CD14-positive monocyte (primary cell): ENCODE results near the gene NEU1. TPM values are rescaled to one million over a fixed set of nuclear protein-coding genes. Genes with fewer than 3 reads are reported as not detected.
A peak's percentile ranks its signal among the peaks of the same experiment; 100 is the strongest.
"Not testable (repeated sequence)": the region's sequence is repeated elsewhere in the genome, so short reads cannot be mapped to it uniquely, and the experiment has no call there.

ENCODE experiments used
- DNase-seq, 3 donors: peaks; one replicate each; pipeline ENCODE4 v3.0.0-alpha.2; 2011 to 2022
- H2AFZ ChIP-seq: 2 replicates; pipeline ENCODE4 v1.6.0; 2012; ENCODE audit warnings: mild to moderate bottlenecking, low read depth, low read length, inconsistent platforms; ENCODE audit not compliant: insufficient read depth, poor library complexity, severe bottlenecking
- H3K27ac ChIP-seq, 2 donors: 1 replicate in 1 of 2; 2 replicates in 1 of 2; pipeline ENCODE4 v1.5.1; 2012 to 2013; ENCODE audit warnings: low read length in 2 of 2, control low read depth in 1 of 2, inconsistent platforms in 1 of 2, low read depth in 1 of 2, mild to moderate bottlenecking in 1 of 2
- H3K27me3 ChIP-seq, 2 donors: one replicate each; pipeline versions ENCODE4 v1.6.0 to v1.6.1; 2011 to 2013; ENCODE audit warnings: low read length in 2 of 2; ENCODE audit not compliant: control insufficient read depth in 2 of 2, insufficient read depth in 2 of 2
- H3K36me3 ChIP-seq, 2 donors: replicated peaks in 1 of 2; 1 replicate in 1 of 2; 2 replicates in 1 of 2; pipeline versions ENCODE4 v1.5.1 to v1.6.1; 2012 to 2013; ENCODE audit warnings: low read length in 2 of 2, control low read depth in 1 of 2, inconsistent platforms in 1 of 2, mild to moderate bottlenecking in 1 of 2; ENCODE audit not compliant: insufficient read depth in 2 of 2, control insufficient read depth in 1 of 2
- H3K4me1 ChIP-seq, 2 donors: 1 replicate in 1 of 2; 2 replicates in 1 of 2; pipeline versions ENCODE4 v1.5.1 to v1.6.1; 2012 to 2013; ENCODE audit warnings: low read length in 2 of 2, control low read depth in 1 of 2, inconsistent platforms in 1 of 2, mild to moderate bottlenecking in 1 of 2, moderate library complexity in 1 of 2; ENCODE audit not compliant: insufficient read depth in 2 of 2, control insufficient read depth in 1 of 2
- H3K4me2 ChIP-seq: replicated peaks from 2 replicates; pipeline ENCODE3; 2012; ENCODE audit warnings: low read length, moderate library complexity, mild to moderate bottlenecking; ENCODE audit not compliant: poor library complexity, severe bottlenecking; ENCODE audit errors: extremely low read depth
- H3K4me3 ChIP-seq, 3 experiments: fragments of 200-600 bp in 1 of 3; sonication (generic) in 1 of 3; replicated peaks in 1 of 3; 1 replicate in 2 of 3; 2 replicates in 1 of 3; pipeline ENCODE4 v1.5.1; 2011 to 2013; ENCODE audit warnings: low read length in 3 of 3, mild to moderate bottlenecking in 3 of 3, control low read depth in 2 of 3, low read depth in 2 of 3, inconsistent platforms in 1 of 3, moderate library complexity in 1 of 3
- H3K79me2 ChIP-seq: 2 replicates; pipeline ENCODE4 v1.6.0; 2012; ENCODE audit warnings: mild to moderate bottlenecking, control low read depth, inconsistent platforms, low read length, moderate library complexity; ENCODE audit not compliant: insufficient read depth
- H3K9ac ChIP-seq: 2 replicates; pipeline ENCODE4 v1.6.0; 2017; ENCODE audit warnings: low read length, mild to moderate bottlenecking; ENCODE audit not compliant: insufficient read depth, poor library complexity, severe bottlenecking
- H3K9me3 ChIP-seq, 2 donors: replicated peaks in 1 of 2; 1 replicate in 1 of 2; 2 replicates in 1 of 2; pipeline versions ENCODE4 v1.5.1 to v1.6.1; 2012 to 2013; ENCODE audit warnings: low read length in 2 of 2, control low read depth in 1 of 2; ENCODE audit not compliant: control insufficient read depth in 1 of 2, insufficient read depth in 1 of 2
- H4K20me1 ChIP-seq: 2 replicates; pipeline ENCODE4 v1.6.0; 2012; ENCODE audit warnings: mild to moderate bottlenecking, low read length, control low read depth, moderate library complexity; ENCODE audit not compliant: insufficient read depth
- H3K27ac Mint-ChIP-seq, 7 donors: one replicate each; pipeline ENCODE4 v1.8.0; 2020; ENCODE audit warnings: mild to moderate bottlenecking in 7 of 7, mixed read lengths in 7 of 7, moderate library complexity in 6 of 7, inconsistent platforms in 2 of 7
- H3K27me3 Mint-ChIP-seq, 3 donors: one replicate each; pipeline ENCODE4 v1.8.0; 2021 to 2022; ENCODE audit warnings: low read depth in 3 of 3, mild to moderate bottlenecking in 3 of 3, mixed read lengths in 3 of 3, moderate library complexity in 3 of 3, inconsistent platforms in 1 of 3
- H3K36me3 Mint-ChIP-seq, 2 donors: one replicate each; pipeline ENCODE4 v1.8.0; 2020; ENCODE audit warnings: mixed read lengths in 2 of 2, inconsistent platforms in 1 of 2, mild to moderate bottlenecking in 1 of 2
- H3K4me1 Mint-ChIP-seq: one replicate; pipeline ENCODE4 v1.8.0; 2020; ENCODE audit warnings: mild to moderate bottlenecking, mixed read lengths
- H3K4me3 Mint-ChIP-seq, 2 donors: one replicate each; pipeline ENCODE4 v1.8.0; 2020; ENCODE audit warnings: mild to moderate bottlenecking in 2 of 2, mixed read lengths in 2 of 2, moderate library complexity in 1 of 2
- H3K9me3 Mint-ChIP-seq, 7 donors: one replicate each; pipeline ENCODE4 v1.8.0; 2020 to 2022; ENCODE audit warnings: mixed read lengths in 7 of 7, mild to moderate bottlenecking in 6 of 7, moderate library complexity in 6 of 7, inconsistent platforms in 2 of 7
- WGBS: methylation state at CpG from one replicate; pipeline ENCODE4 v1.1.5; 2013; ENCODE audit warnings: missing lambda C conversion rate; ENCODE audit not compliant: insufficient coverage; 5-methylcytosine and 5-hydroxymethylcytosine counted together
- intact Hi-C, 2 donors: fragments of 100-400 bp; cut with micrococcal nuclease; formaldehyde crosslinking; loops; one replicate each; pipeline versions ENCODE4 v1.15.0 to v1.15.1; 2023
- polyA plus RNA-seq, 3 donors: library from polyadenylated mRNA; depleted of rRNA in 1 of 3; unstranded in 2 of 3; stranded (reverse) in 1 of 3; fragments of 300-500 nt in 2 of 3; fragments of >200 nt in 1 of 3; fragmentation: Illumina TruSeq in 2 of 3; gene quantifications; 1 replicate in 2 of 3; 2 replicates in 1 of 3; pipeline ENCODE4 v1.2.3, GENCODE V29; 2012 to 2021
- TF ChIP-seq, protein P1 (sequence below): fragments of 200-600 bp; IDR thresholded peaks from one replicate; pipeline ENCODE4 v1.8.0; 2022; ENCODE audit warnings: antibody characterized with exemption, mild to moderate bottlenecking

The NEU1 gene
- polyA plus RNA-seq, 3 donors, result 70.2 to 89.5 (median 81.8) TPM

DNA sequence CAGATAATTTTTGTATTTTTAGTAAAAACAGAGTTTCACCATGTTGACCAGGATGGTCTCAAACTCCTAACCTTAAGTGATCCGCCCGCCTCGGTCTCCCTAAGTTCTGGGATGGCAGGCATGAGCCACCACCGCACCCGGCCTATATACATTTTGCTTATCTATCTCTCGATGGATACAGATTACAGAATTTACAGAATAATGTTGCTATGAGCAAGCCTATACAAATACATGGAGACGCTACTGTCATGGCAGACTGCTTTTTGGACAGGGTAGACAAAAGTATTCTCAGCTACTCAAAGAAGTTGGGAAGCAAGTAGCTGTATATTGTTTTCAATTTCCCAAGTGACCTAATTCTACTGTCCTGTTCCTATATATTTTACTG lies 49.2 kb downstream of the NEU1 start:
- H3K27ac Mint-ChIP-seq, result peak overlapping the region; percentile 85 to 96 (median 92)
- H3K4me3 Mint-ChIP-seq, result no peak overlapping the region
- intact Hi-C loops, result no loop called here
- TF ChIP-seq, protein P1, sequence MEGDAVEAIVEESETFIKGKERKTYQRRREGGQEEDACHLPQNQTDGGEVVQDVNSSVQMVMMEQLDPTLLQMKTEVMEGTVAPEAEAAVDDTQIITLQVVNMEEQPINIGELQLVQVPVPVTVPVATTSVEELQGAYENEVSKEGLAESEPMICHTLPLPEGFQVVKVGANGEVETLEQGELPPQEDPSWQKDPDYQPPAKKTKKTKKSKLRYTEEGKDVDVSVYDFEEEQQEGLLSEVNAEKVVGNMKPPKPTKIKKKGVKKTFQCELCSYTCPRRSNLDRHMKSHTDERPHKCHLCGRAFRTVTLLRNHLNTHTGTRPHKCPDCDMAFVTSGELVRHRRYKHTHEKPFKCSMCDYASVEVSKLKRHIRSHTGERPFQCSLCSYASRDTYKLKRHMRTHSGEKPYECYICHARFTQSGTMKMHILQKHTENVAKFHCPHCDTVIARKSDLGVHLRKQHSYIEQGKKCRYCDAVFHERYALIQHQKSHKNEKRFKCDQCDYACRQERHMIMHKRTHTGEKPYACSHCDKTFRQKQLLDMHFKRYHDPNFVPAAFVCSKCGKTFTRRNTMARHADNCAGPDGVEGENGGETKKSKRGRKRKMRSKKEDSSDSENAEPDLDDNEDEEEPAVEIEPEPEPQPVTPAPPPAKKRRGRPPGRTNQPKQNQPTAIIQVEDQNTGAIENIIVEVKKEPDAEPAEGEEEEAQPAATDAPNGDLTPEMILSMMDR, result no peak
- no peaks in the 10 kb centered on the region for H3K9me3 Mint-ChIP-seq
- DNase-seq, result no peak
- 93% methylated on average over 3 of the region's 7 CpGs for WGBS
- H3K36me3 Mint-ChIP-seq, result peaks cover 20 to 38% of the 10 kb centered on the region in 2 donors
- peaks cover 0 to 2% (median 0%) of the 10 kb centered on the region in 3 donors for H3K27me3 Mint-ChIP-seq
- Histone ChIP-seq H3K4me2 (peak overlapping the region; percentile 95), H3K4me3 (peak overlapping the region in 1 of 3 experiments; percentile 94), H2AFZ (peak overlapping the region; percentile 53), H3K27me3 (no peaks in the 10 kb centered on the region), H3K79me2 (peaks cover 36% of the 10 kb centered on the region), H4K20me1 (no peaks in the 10 kb centered on the region), H3K4me1 (peaks cover 24 to 36% of the 10 kb centered on the region in 2 donors), H3K36me3 (peaks cover 11 to 23% of the 10 kb centered on the region in 2 donors), H3K9ac (peak overlapping the region; percentile 40), H3K9me3 (no peaks in the 10 kb centered on the region), H3K27ac (peak overlapping the region; percentile 55 to 58)
- H3K4me1 Mint-ChIP-seq, result peaks cover 31% of the 10 kb centered on the region

DNA sequence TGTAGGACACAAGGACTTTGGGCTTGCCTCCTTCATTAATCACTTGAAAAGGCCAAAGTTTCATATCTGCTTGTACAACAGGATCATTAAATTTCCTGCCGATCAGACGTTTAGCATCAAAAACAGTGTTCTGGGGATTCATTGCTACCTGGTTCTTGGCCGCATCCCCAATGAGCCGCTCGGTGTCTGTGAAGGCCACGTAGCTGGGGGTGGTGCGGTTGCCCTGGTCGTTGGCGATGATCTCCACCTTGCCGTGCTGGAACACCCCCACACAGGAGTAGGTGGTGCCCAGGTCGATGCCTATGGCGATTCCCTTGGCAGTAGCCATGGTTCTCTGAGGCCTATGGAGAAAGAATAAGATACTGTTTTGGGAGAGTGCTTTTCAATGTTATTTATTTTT lies 51.0 kb downstream of the NEU1 start:
- H3K27ac Mint-ChIP-seq, result peak overlapping the region in 1 of 7 donors; percentile 68
- no peak overlapping the region for H3K4me2 ChIP-seq
- H3K4me3 Mint-ChIP-seq, result no peak overlapping the region

DNA sequence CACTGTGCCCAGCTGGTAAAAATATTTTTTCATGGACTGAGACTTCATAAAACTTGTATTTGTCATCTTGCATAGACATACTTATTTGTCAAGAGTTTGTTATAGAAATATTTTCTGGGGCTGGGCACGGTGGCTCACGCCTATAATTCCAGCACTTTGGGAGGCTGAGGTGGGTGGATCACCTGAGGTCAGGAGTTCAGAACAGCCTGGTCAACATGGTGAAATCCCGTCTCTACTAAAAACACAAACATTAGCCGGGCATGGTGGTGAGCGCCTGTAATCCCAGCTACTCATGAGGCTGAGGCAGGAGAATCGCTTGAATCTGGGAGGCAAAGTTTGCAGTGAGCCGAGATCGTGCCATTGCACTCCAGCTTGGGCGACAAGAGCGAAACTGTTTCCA lies 54.0 kb downstream of the NEU1 start:
- H3K4me2 ChIP-seq, H3K27me3 ChIP-seq, H3K9me3 Mint-ChIP-seq, H3K9ac ChIP-seq, H3K27me3 Mint-ChIP-seq, H3K9me3 ChIP-seq, H3K27ac Mint-ChIP-seq, H3K27ac ChIP-seq, DNase-seq, H3K4me3 ChIP-seq, H3K4me3 Mint-ChIP-seq, H2AFZ ChIP-seq, intact Hi-C loops, H4K20me1 ChIP-seq: not testable (repeated sequence)
- H3K4me1 ChIP-seq, result peaks cover 25 to 30% of the 10 kb centered on the region in 2 donors
- Mint-ChIP-seq H3K4me1 (peaks cover 24% of the 10 kb centered on the region), H3K36me3 (peaks cover 20 to 37% of the 10 kb centered on the region in 2 donors)
- 100% methylated on average over 2 of the region's 10 CpGs for WGBS
- peaks cover 11 to 23% of the 10 kb centered on the region in 2 donors for H3K36me3 ChIP-seq
- peaks cover 32% of the 10 kb centered on the region for H3K79me2 ChIP-seq

More for the DNA sequence above, 51.0 kb downstream of the NEU1 start:
- H3K27me3 Mint-ChIP-seq, result peaks cover 0 to 2% (median 0%) of the 10 kb centered on the region in 3 donors
- Histone ChIP-seq H3K79me2 (peaks cover 22% of the 10 kb centered on the region), H3K4me1 (peaks cover 22 to 28% of the 10 kb centered on the region in 2 donors), H3K27me3 (no peaks in the 10 kb centered on the region), H3K9me3 (no peaks in the 10 kb centered on the region), H3K4me3 (no peak overlapping the region), H4K20me1 (no peaks in the 10 kb centered on the region), H3K36me3 (peaks cover 11 to 23% of the 10 kb centered on the region in 2 donors), H3K9ac (no peak overlapping the region), H2AFZ (no peak overlapping the region), H3K27ac (no peak overlapping the region)
- H3K36me3 Mint-ChIP-seq, result peaks cover 20 to 37% of the 10 kb centered on the region in 2 donors
- intact Hi-C loops, result no loop called here
- DNase-seq, result no peak
- peaks cover 23% of the 10 kb centered on the region for H3K4me1 Mint-ChIP-seq
- TF ChIP-seq, protein P1, result no peak
- 99% methylated on average over 10 of the region's 12 CpGs for WGBS
- H3K9me3 Mint-ChIP-seq, result no peaks in the 10 kb centered on the region
